Esophagus muscularis mucosa (tissue), 4 donors: Measurements from ENCODE around the gene GALNT7. TPM values are rescaled to one million over a fixed set of nuclear protein-coding genes. Genes with fewer than 3 reads are reported as not detected.

Experiments used
- DNase-seq: peaks from one replicate; pipeline ENCODE4 v3.0.0-alpha.2; 2017; ENCODE audit errors: extremely low spot score
- H3K27ac ChIP-seq, 4 donors: fragments of 200-600 bp; sonication (generic); replicated peaks in 1 of 4; 1 replicate in 3 of 4; 2 replicates in 1 of 4; pipeline ENCODE4 v1.5.1; 2016 to 2019; ENCODE audit warnings: mild to moderate bottlenecking in 1 of 4
- H3K27me3 ChIP-seq, 4 donors: fragments of 200-600 bp; sonication (generic); one replicate each; pipeline versions ENCODE4 v1.5.1 to v1.6.0; 2016 to 2019
- H3K36me3 ChIP-seq, 4 donors: fragments of 200-600 bp; sonication (generic); one replicate each; pipeline ENCODE4 v1.5.1; 2016 to 2019
- H3K4me1 ChIP-seq, 4 donors: fragments of 200-600 bp; sonication (generic); one replicate each; pipeline ENCODE4 v1.5.1; 2016 to 2019
- H3K4me3 ChIP-seq, 4 donors: fragments of 200-600 bp; sonication (generic); 1 replicate in 2 of 4; 2 replicates in 2 of 4; pipeline ENCODE4 v1.5.1; 2016 to 2019; ENCODE audit warnings: mild to moderate bottlenecking in 4 of 4, moderate library complexity in 1 of 4
- H3K9me3 ChIP-seq, 4 donors: fragments of 200-600 bp; sonication (generic); 1 replicate in 3 of 4; 2 replicates in 1 of 4; pipeline ENCODE4 v1.5.1; 2016 to 2019
- CTCF ChIP-seq, 3 experiments: fragments of 200-600 bp in 2 of 3; fragments of 450-650 bp in 1 of 3; sonication (generic) in 2 of 3; IDR thresholded peaks; one replicate each; pipeline ENCODE4 v1.5.1; 2017 to 2019; ENCODE audit warnings: antibody characterized with exemption in 3 of 3, mild to moderate bottlenecking in 2 of 3, moderate library complexity in 1 of 3
- EP300 ChIP-seq: sonication (generic); formaldehyde crosslinking; IDR thresholded peaks from one replicate; pipeline ENCODE4 v1.6.1; 2017; ENCODE audit warnings: antibody characterized with exemption
- POLR2A ChIP-seq: fragments of 450-650 bp; IDR thresholded peaks from one replicate; pipeline ENCODE4 v1.6.1; 2017; ENCODE audit warnings: antibody characterized with exemption, moderate library complexity, mild to moderate bottlenecking, low read depth
- POLR2AphosphoS5 ChIP-seq, 2 donors: sonication (generic); formaldehyde crosslinking; IDR thresholded peaks; one replicate each; pipeline ENCODE4 v1.6.1; 2017; ENCODE audit warnings: antibody characterized with exemption in 2 of 2
- WGBS: methylation state at CpG from one replicate; pipeline ENCODE4 v1.1.5; 2018; 5-methylcytosine and 5-hydroxymethylcytosine counted together
- intact Hi-C: fragments of 100-400 bp; cut with DNase I; formaldehyde crosslinking; loops from one replicate; pipeline ENCODE4 v1.15.1; 2023
- total RNA-seq, 4 donors: library from RNA; depleted of rRNA; stranded (reverse); fragments of >200 nt; gene quantifications; one replicate each; pipeline versions ENCODE4 v1.1.0 to v1.2.1, GENCODE V29; 2016

The GALNT7 gene
- total RNA-seq, 4 donors from 2014 or later: 9.6 to 20.2 (median 12.9) TPM

- no peak for DNase-seq
- no peaks in the 10 kb centered on the region for H3K36me3 ChIP-seq
- H3K4me3 ChIP-seq: no peak overlapping the region
- no peak for TF ChIP-seq CTCF (IDR thresholded peaks at IDR 0.05)
- no peak for TF ChIP-seq POLR2AphosphoS5 (IDR thresholded peaks at IDR 0.05)
- no peak for TF ChIP-seq POLR2A
- TF ChIP-seq EP300: no peak
- H3K27ac ChIP-seq: no peak overlapping the region
- H3K4me1 ChIP-seq: peaks cover 4 to 15% (median 8%) of the 10 kb centered on the region in 4 donors
- no peaks in the 10 kb centered on the region for H3K27me3 ChIP-seq
- no peaks in the 10 kb centered on the region for H3K9me3 ChIP-seq
- WGBS: 85% methylated on average over 7 of the region's 7 CpGs
- intact Hi-C loops: no loop called here
Observed at GRCh38 chr4:173188648-173189047, 20.0 kb downstream of the GALNT7 start.

GRCh38 chr4:173189117-173189693 is 20.6 kb downstream of the GALNT7 start:
- H3K4me3 ChIP-seq: no peak overlapping the region
- WGBS: 94% methylated on average over 4 of the region's 4 CpGs
- DNase-seq: no peak
- H3K4me1 ChIP-seq: peaks cover 4 to 15% (median 8%) of the 10 kb centered on the region in 4 donors
- no peaks in the 10 kb centered on the region for H3K27me3 ChIP-seq
- no peak overlapping the region for H3K27ac ChIP-seq
- H3K36me3 ChIP-seq: no peaks in the 10 kb centered on the region
- intact Hi-C loops: no loop called here
- no peaks in the 10 kb centered on the region for H3K9me3 ChIP-seq
- no peak for TF ChIP-seq CTCF (IDR thresholded peaks at IDR 0.05)
- TF ChIP-seq POLR2AphosphoS5 (IDR thresholded peaks at IDR 0.05): no peak
- no peak for TF ChIP-seq POLR2A
- TF ChIP-seq EP300: no peak

GRCh38 chr4:173191623-173192041 is 23.0 kb downstream of the GALNT7 start:
- H3K27me3 ChIP-seq: no peaks in the 10 kb centered on the region
- H3K4me1 ChIP-seq: peaks cover 3 to 28% (median 18%) of the 10 kb centered on the region in 4 donors
- no peaks in the 10 kb centered on the region for H3K9me3 ChIP-seq
- H3K36me3 ChIP-seq: no peaks in the 10 kb centered on the region
- TF ChIP-seq EP300 (no peak), CTCF (IDR thresholded peaks at IDR 0.05) (no peak), POLR2AphosphoS5 (IDR thresholded peaks at IDR 0.05) (no peak), POLR2A (no peak)
- intact Hi-C loops: no loop called here
- 64% methylated on average over 3 of the region's 3 CpGs for WGBS
- no peak overlapping the region for H3K27ac ChIP-seq
- DNase-seq: no peak
- no peak overlapping the region for H3K4me3 ChIP-seq

GRCh38 chr4:173192375-173193162 is 24.0 kb downstream of the GALNT7 start:
- 88% methylated on average over 7 of the region's 7 CpGs for WGBS
- H3K9me3 ChIP-seq: no peaks in the 10 kb centered on the region

More at GRCh38 chr4:173192375-173193162, 24.0 kb downstream of the GALNT7 start:
- H3K27ac ChIP-seq: no peak overlapping the region
- DNase-seq: no peak
- H3K36me3 ChIP-seq: no peaks in the 10 kb centered on the region
- H3K27me3 ChIP-seq: no peaks in the 10 kb centered on the region
- intact Hi-C loops: no loop called here
- H3K4me3 ChIP-seq: no peak overlapping the region
- TF ChIP-seq POLR2A: no peak
- no peak for TF ChIP-seq CTCF (IDR thresholded peaks at IDR 0.05)
- no peak for TF ChIP-seq POLR2AphosphoS5 (IDR thresholded peaks at IDR 0.05)
- TF ChIP-seq EP300: no peak
- H3K4me1 ChIP-seq: peaks cover 3 to 28% (median 18%) of the 10 kb centered on the region in 4 donors
